OCI-LY1 (cell line): ENCODE measurements around the gene PYURF.

Experiments used
- H2AFZ ChIP-seq: fragments of 200-600 bp; sonication (generic), shearing (Covaris generic); 2 replicates; pipeline ENCODE4 v1.6.0; 2014; ENCODE audit warnings: antibody characterized with exemption, mild to moderate bottlenecking, low read length
- H3F3A ChIP-seq: fragments of 200-600 bp; sonication (generic), shearing (Covaris generic); 2 replicates; pipeline ENCODE4 v1.6.0; 2014; ENCODE audit warnings: mild to moderate bottlenecking, antibody characterized with exemption, low read length, moderate library complexity; ENCODE audit not compliant: insufficient read depth
- H3K27ac ChIP-seq: fragments of 200-600 bp; sonication (generic); 2 replicates; pipeline ENCODE4 v1.5.1; 2014; ENCODE audit warnings: low read length, mixed run types, mild to moderate bottlenecking, low read depth; ENCODE audit not compliant: poor library complexity, severe bottlenecking
- H3K27me3 ChIP-seq: fragments of 200-600 bp; sonication (generic); 2 replicates; pipeline ENCODE4 v1.6.0; 2014; ENCODE audit warnings: antibody characterized with exemption, mild to moderate bottlenecking, low read length, moderate library complexity; ENCODE audit not compliant: insufficient read depth
- H3K36me3 ChIP-seq: fragments of 200-600 bp; sonication (generic); 2 replicates; pipeline ENCODE4 v1.6.1; 2014; ENCODE audit warnings: mild to moderate bottlenecking, antibody characterized with exemption, low read length, moderate library complexity, mixed read lengths; ENCODE audit not compliant: insufficient read depth
- H3K4me1 ChIP-seq: fragments of 200-600 bp; sonication (generic); 2 replicates; pipeline ENCODE4 v1.5.1; 2014; ENCODE audit warnings: mild to moderate bottlenecking, low read length, moderate library complexity; ENCODE audit not compliant: insufficient read depth, severe bottlenecking
- H3K4me2 ChIP-seq: fragments of 200-600 bp; sonication (generic), shearing (Covaris generic); 2 replicates; pipeline ENCODE4 v1.6.1; 2014; ENCODE audit warnings: low read length
- H3K4me3 ChIP-seq: fragments of 200-600 bp; sonication (generic); 2 replicates; pipeline ENCODE4 v1.5.1; 2014; ENCODE audit warnings: low read length, low read depth, mild to moderate bottlenecking, mixed read lengths; ENCODE audit not compliant: poor library complexity, severe bottlenecking
- H3K79me2 ChIP-seq: fragments of 200-600 bp; shearing (Covaris generic); 2 replicates; pipeline ENCODE4 v1.6.1; 2016; ENCODE audit warnings: mixed run types, low read length, mixed read lengths; ENCODE audit not compliant: insufficient read depth
- H3K9ac ChIP-seq: fragments of 200-600 bp; sonication (generic), shearing (Covaris generic); 2 replicates; pipeline ENCODE4 v1.6.1; 2014; ENCODE audit warnings: mild to moderate bottlenecking, low read length, mixed read lengths
- H3K9me2 ChIP-seq: fragments of 200-600 bp; sonication (generic), shearing (Covaris generic); 2 replicates; pipeline ENCODE4 v1.6.1; 2014; ENCODE audit warnings: low read depth, mild to moderate bottlenecking, low read length, mixed read lengths
- H3K9me3 ChIP-seq: fragments of 200-600 bp; shearing (Covaris generic); 2 replicates; pipeline ENCODE4 v1.6.1; 2014; ENCODE audit warnings: low read length, mixed read lengths
- H4K20me1 ChIP-seq: fragments of 200-600 bp; sonication (generic), shearing (Covaris generic); 2 replicates; pipeline ENCODE4 v1.6.0; 2016; ENCODE audit warnings: mild to moderate bottlenecking, low read length; ENCODE audit not compliant: insufficient read depth
- EZH2 ChIP-seq: fragments of 200-600 bp; sonication (generic), shearing (Covaris generic); IDR thresholded peaks from 2 replicates; pipeline ENCODE4 v1.8.0; 2017; ENCODE audit warnings: borderline replicate concordance, mixed run types, mild to moderate bottlenecking, antibody characterized with exemption, low read length, moderate library complexity, mixed read lengths
- TF ChIP-seq, protein P1 (sequence below): fragments of 200-600 bp; sonication (generic), shearing (Covaris generic); IDR thresholded peaks from 2 replicates; pipeline ENCODE4 v1.5.1; 2017; ENCODE audit warnings: mild to moderate bottlenecking, antibody characterized with exemption, low read length, moderate library complexity, mixed read lengths

Gene PYURF

DNA sequence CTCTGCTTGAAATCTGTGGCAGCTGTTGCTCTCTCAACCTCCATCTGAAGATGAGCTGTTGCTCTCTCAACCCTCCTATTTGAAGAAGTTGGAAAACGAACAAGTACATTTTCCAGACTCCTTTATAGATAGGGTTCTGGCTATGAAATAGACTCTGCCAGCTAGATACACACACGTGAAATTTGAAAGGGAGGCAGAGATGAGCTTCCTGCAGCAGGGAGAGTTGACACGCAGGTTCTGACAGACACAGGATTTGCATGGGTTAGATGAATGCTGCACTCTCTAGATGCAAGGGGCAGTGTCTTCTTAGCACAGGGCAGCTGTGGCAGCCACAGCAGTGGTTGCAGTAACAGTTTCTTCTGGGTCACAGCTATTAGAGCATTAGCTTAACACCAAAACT, 8.0 kb upstream of the PYURF start:
- Histone ChIP-seq H3K36me3 (no peaks in the 10 kb centered on the region), H3K9ac (no peak overlapping the region), H3K79me2 (no peaks in the 10 kb centered on the region), H3K4me1 (no peaks in the 10 kb centered on the region), H3F3A (no peaks in the 10 kb centered on the region), H3K9me3 (no peaks in the 10 kb centered on the region), H4K20me1 (no peaks in the 10 kb centered on the region), H3K9me2 (no peaks in the 10 kb centered on the region), H3K27me3 (no peaks in the 10 kb centered on the region), H3K4me2 (no peak overlapping the region), H2AFZ (no peak overlapping the region), H3K4me3 (no peak overlapping the region), H3K27ac (no peak overlapping the region)
- TF ChIP-seq EZH2: no peak
- TF ChIP-seq, protein P1, sequence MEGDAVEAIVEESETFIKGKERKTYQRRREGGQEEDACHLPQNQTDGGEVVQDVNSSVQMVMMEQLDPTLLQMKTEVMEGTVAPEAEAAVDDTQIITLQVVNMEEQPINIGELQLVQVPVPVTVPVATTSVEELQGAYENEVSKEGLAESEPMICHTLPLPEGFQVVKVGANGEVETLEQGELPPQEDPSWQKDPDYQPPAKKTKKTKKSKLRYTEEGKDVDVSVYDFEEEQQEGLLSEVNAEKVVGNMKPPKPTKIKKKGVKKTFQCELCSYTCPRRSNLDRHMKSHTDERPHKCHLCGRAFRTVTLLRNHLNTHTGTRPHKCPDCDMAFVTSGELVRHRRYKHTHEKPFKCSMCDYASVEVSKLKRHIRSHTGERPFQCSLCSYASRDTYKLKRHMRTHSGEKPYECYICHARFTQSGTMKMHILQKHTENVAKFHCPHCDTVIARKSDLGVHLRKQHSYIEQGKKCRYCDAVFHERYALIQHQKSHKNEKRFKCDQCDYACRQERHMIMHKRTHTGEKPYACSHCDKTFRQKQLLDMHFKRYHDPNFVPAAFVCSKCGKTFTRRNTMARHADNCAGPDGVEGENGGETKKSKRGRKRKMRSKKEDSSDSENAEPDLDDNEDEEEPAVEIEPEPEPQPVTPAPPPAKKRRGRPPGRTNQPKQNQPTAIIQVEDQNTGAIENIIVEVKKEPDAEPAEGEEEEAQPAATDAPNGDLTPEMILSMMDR: no peak

- H4K20me1 ChIP-seq: no peaks in the 10 kb centered on the region
- no peaks in the 10 kb centered on the region for H3K9me2 ChIP-seq
- TF ChIP-seq EZH2: no peak
- TF ChIP-seq, protein P1: peak; percentile 7; the same call in 1 of the 2 replicates
- H3K4me1 ChIP-seq: no peaks in the 10 kb centered on the region
- no peaks in the 10 kb centered on the region for H3K9me3 ChIP-seq
- H2AFZ ChIP-seq: no peak overlapping the region
- no peak overlapping the region for H3K27ac ChIP-seq
- H3K4me3 ChIP-seq: no peak overlapping the region
- H3K4me2 ChIP-seq: no peak overlapping the region
- H3K27me3 ChIP-seq: no peaks in the 10 kb centered on the region
- no peaks in the 10 kb centered on the region for H3F3A ChIP-seq
- no peaks in the 10 kb centered on the region for H3K79me2 ChIP-seq
- H3K36me3 ChIP-seq: no peaks in the 10 kb centered on the region
- no peak overlapping the region for H3K9ac ChIP-seq
Observed at GRCh38 chr4:88528861-88529260, 5.3 kb upstream of the PYURF start.

GRCh38 chr4:88527787-88528186, 4.2 kb upstream of the PYURF start:
- no peaks in the 10 kb centered on the region for H3K79me2 ChIP-seq
- no peak overlapping the region for H3K9ac ChIP-seq
- H3K9me2 ChIP-seq: no peaks in the 10 kb centered on the region
- no peaks in the 10 kb centered on the region for H3K27me3 ChIP-seq
- H3K4me3 ChIP-seq: no peak overlapping the region
- no peak overlapping the region for H2AFZ ChIP-seq
- no peak overlapping the region for H3K4me2 ChIP-seq
- no peak overlapping the region for H3K27ac ChIP-seq
- H3F3A ChIP-seq: no peaks in the 10 kb centered on the region
- peaks cover 3% of the 10 kb centered on the region for H3K4me1 ChIP-seq
- no peaks in the 10 kb centered on the region for H3K36me3 ChIP-seq
- no peaks in the 10 kb centered on the region for H4K20me1 ChIP-seq
- H3K9me3 ChIP-seq: no peaks in the 10 kb centered on the region
- no peak for TF ChIP-seq EZH2
- TF ChIP-seq, protein P1: no peak
